Nephron (organoid): Measurements from ENCODE around the gene PRKCB.

Experiments
- H3K27ac Mint-ChIP-seq, 3 experiments: 2 replicates each; pipeline ENCODE4 v1.8.0; 2020; ENCODE audit warnings: mixed read lengths in 3 of 3, mild to moderate bottlenecking in 2 of 3, moderate library complexity in 1 of 3
- H3K27me3 Mint-ChIP-seq: 2 replicates; pipeline ENCODE4 v1.8.0; 2021; ENCODE audit warnings: low read depth, mild to moderate bottlenecking, moderate library complexity, mixed read lengths
- H3K36me3 Mint-ChIP-seq: 2 replicates; pipeline ENCODE4 v1.8.0; 2020; ENCODE audit warnings: low read depth, mixed read lengths
- H3K4me1 Mint-ChIP-seq: 2 replicates; pipeline ENCODE4 v1.8.0; 2020; ENCODE audit warnings: mixed read lengths
- H3K4me3 Mint-ChIP-seq, 3 experiments: 2 replicates each; pipeline ENCODE4 v1.8.0; 2020; ENCODE audit warnings: mild to moderate bottlenecking in 3 of 3, mixed read lengths in 3 of 3, moderate library complexity in 2 of 3
- H3K9me3 Mint-ChIP-seq: 2 replicates; pipeline ENCODE4 v1.8.0; 2020; ENCODE audit warnings: mixed read lengths
- CTCF ChIP-seq, 3 experiments: fragments of 200-600 bp; sonication (generic); IDR thresholded peaks; one replicate each; pipeline ENCODE4 v1.5.0; 2021; ENCODE audit warnings: antibody characterized with exemption in 3 of 3; ENCODE audit not compliant: unreplicated experiment in 3 of 3

The PRKCB gene

GRCh38 chr16:23879735-23880373, 44.1 kb downstream of the PRKCB start:
- H3K36me3 Mint-ChIP-seq: no peaks in the 10 kb centered on the region
- TF ChIP-seq CTCF (IDR thresholded peaks at IDR 0.05; ENCODE audit: unreplicated experiment in 3 of 3): no peak
- H3K27ac Mint-ChIP-seq: no peak overlapping the region
- H3K9me3 Mint-ChIP-seq: no peaks in the 10 kb centered on the region
- H3K4me1 Mint-ChIP-seq: no peaks in the 10 kb centered on the region
- H3K27me3 Mint-ChIP-seq: peaks cover 8% of the 10 kb centered on the region
- H3K4me3 Mint-ChIP-seq: no peak overlapping the region

- no peak for TF ChIP-seq CTCF (IDR thresholded peaks at IDR 0.05; ENCODE audit: unreplicated experiment in 3 of 3)
- H3K4me1 Mint-ChIP-seq: no peaks in the 10 kb centered on the region
- no peaks in the 10 kb centered on the region for H3K9me3 Mint-ChIP-seq
- peaks cover 11% of the 10 kb centered on the region for H3K27me3 Mint-ChIP-seq
- H3K4me3 Mint-ChIP-seq: no peak overlapping the region
- no peak overlapping the region for H3K27ac Mint-ChIP-seq
- no peaks in the 10 kb centered on the region for H3K36me3 Mint-ChIP-seq
These were observed 53.4 kb downstream of the PRKCB start for GRCh38 chr16:23889189-23889588.

- peaks cover 13% of the 10 kb centered on the region for H3K27me3 Mint-ChIP-seq
- no peak overlapping the region for H3K27ac Mint-ChIP-seq
- TF ChIP-seq CTCF (IDR thresholded peaks at IDR 0.05; ENCODE audit: unreplicated experiment in 3 of 3): no peak
- H3K36me3 Mint-ChIP-seq: no peaks in the 10 kb centered on the region
- H3K4me1 Mint-ChIP-seq: no peaks in the 10 kb centered on the region
- H3K4me3 Mint-ChIP-seq: no peak overlapping the region
- H3K9me3 Mint-ChIP-seq: no peaks in the 10 kb centered on the region
These were observed 58.2 kb downstream of the PRKCB start for GRCh38 chr16:23893986-23894385.

- TF ChIP-seq CTCF (IDR thresholded peaks at IDR 0.05; ENCODE audit: unreplicated experiment in 3 of 3): no peak
- Mint-ChIP-seq H3K36me3 (no peaks in the 10 kb centered on the region), H3K4me3 (no peak overlapping the region), H3K4me1 (no peaks in the 10 kb centered on the region), H3K27ac (no peak overlapping the region), H3K27me3 (peaks cover 10% of the 10 kb centered on the region), H3K9me3 (no peaks in the 10 kb centered on the region)
These were observed 59.3 kb downstream of the PRKCB start for GRCh38 chr16:23895052-23895451.

- Mint-ChIP-seq H3K9me3 (no peaks in the 10 kb centered on the region), H3K36me3 (no peaks in the 10 kb centered on the region), H3K4me1 (no peaks in the 10 kb centered on the region), H3K4me3 (no peak overlapping the region), H3K27ac (no peak overlapping the region), H3K27me3 (peaks cover 19% of the 10 kb centered on the region)
- no peak for TF ChIP-seq CTCF (IDR thresholded peaks at IDR 0.05; ENCODE audit: unreplicated experiment in 3 of 3)
These were observed 61.3 kb downstream of the PRKCB start for GRCh38 chr16:23896832-23897821.
